ENCODE measurements around the gene PRH2.

- TF ChIP-seq POLR2A (IDR thresholded peaks at IDR 0.05) (no peak), CTCF (IDR thresholded peaks at IDR 0.05) (no peak), EP300 (IDR thresholded peaks at IDR 0.05) (no peak), POLR2AphosphoS5 (IDR thresholded peaks at IDR 0.05) (no peak)
Measured at GRCh38 chr12:10957741-10958140, 28.7 kb downstream of the PRH2 start.

All from stomach (tissue), 4 donors.